ENCODE measurements around the gene PKM.
A peak's percentile ranks its signal among the peaks of the same experiment; 100 is the strongest.

Gene PKM

GRCh38 chr15:72184165-72184811, 46.7 kb downstream of the PKM start:
- H3K36me3 ChIP-seq (ENCODE audit: insufficient read depth, low read length), result no peaks in the 10 kb centered on the region
- no peak overlapping the region for H3K27ac ChIP-seq (ENCODE audit: low read depth, low read length)
- H3K9me3 ChIP-seq (ENCODE audit: insufficient read depth, low read depth, low read length), result no peaks in the 10 kb centered on the region
- WGBS, result 4% methylated on average over 33 of the region's 34 CpGs
- peaks cover 2% of the 10 kb centered on the region; the same call in 1 of the 2 replicates for H3K4me1 ChIP-seq (ENCODE audit: insufficient read depth, low read length)
- peak overlapping the region; percentile 56 for H3K4me3 ChIP-seq (ENCODE audit: low read length)
- peak overlapping the region; percentile 43; the same call in 1 of the 2 replicates for H3K9ac ChIP-seq (ENCODE audit: low read depth, low read length)
- H3K27me3 ChIP-seq (ENCODE audit: insufficient read depth, low read length), result peaks cover 29% of the 10 kb centered on the region

- H3K27me3 ChIP-seq (ENCODE audit: insufficient read depth, low read length), result peaks cover 29% of the 10 kb centered on the region
- peaks cover 2% of the 10 kb centered on the region; the same call in 1 of the 2 replicates for H3K4me1 ChIP-seq (ENCODE audit: insufficient read depth, low read length)
- H3K9ac ChIP-seq (ENCODE audit: low read depth, low read length), result peak overlapping the region; percentile 43; the same call in 1 of the 2 replicates
- WGBS, result 52% methylated on average over 12 of the region's 12 CpGs
- H3K36me3 ChIP-seq (ENCODE audit: insufficient read depth, low read length), result no peaks in the 10 kb centered on the region
- peak overlapping the region; percentile 56 for H3K4me3 ChIP-seq (ENCODE audit: low read length)
- no peak overlapping the region for H3K27ac ChIP-seq (ENCODE audit: low read depth, low read length)
- H3K9me3 ChIP-seq (ENCODE audit: insufficient read depth, low read depth, low read length), result no peaks in the 10 kb centered on the region
Observed at GRCh38 chr15:72183781-72184164, 47.2 kb downstream of the PKM start.

GRCh38 chr15:72182673-72183072, 48.3 kb downstream of the PKM start:
- Histone ChIP-seq H3K9ac (ENCODE audit: low read depth, low read length) (no peak overlapping the region), H3K36me3 (ENCODE audit: insufficient read depth, low read length) (no peaks in the 10 kb centered on the region), H3K27me3 (ENCODE audit: insufficient read depth, low read length) (peaks cover 29% of the 10 kb centered on the region), H3K4me3 (ENCODE audit: low read length) (no peak overlapping the region), H3K27ac (ENCODE audit: low read depth, low read length) (no peak overlapping the region), H3K9me3 (ENCODE audit: insufficient read depth, low read depth, low read length) (no peaks in the 10 kb centered on the region), H3K4me1 (ENCODE audit: insufficient read depth, low read length) (peaks cover 2% of the 10 kb centered on the region; the same call in 1 of the 2 replicates)
- WGBS, result 92% methylated on average over 3 of the region's 3 CpGs

GRCh38 chr15:72182244-72182643, 48.7 kb downstream of the PKM start:
- WGBS, result 95% methylated on average over 1 of the region's 3 CpGs
- Histone ChIP-seq H3K27ac (ENCODE audit: low read depth, low read length) (no peak overlapping the region), H3K4me3 (ENCODE audit: low read length) (no peak overlapping the region), H3K9me3 (ENCODE audit: insufficient read depth, low read depth, low read length) (no peaks in the 10 kb centered on the region), H3K36me3 (ENCODE audit: insufficient read depth, low read length) (no peaks in the 10 kb centered on the region), H3K9ac (ENCODE audit: low read depth, low read length) (no peak overlapping the region), H3K27me3 (ENCODE audit: insufficient read depth, low read length) (peaks cover 29% of the 10 kb centered on the region), H3K4me1 (ENCODE audit: insufficient read depth, low read length) (peaks cover 6% of the 10 kb centered on the region; the same call in 1 of the 2 replicates)

GRCh38 chr15:72180761-72181324, 50.1 kb downstream of the PKM start:
- Histone ChIP-seq H3K4me3 (ENCODE audit: low read length) (no peak overlapping the region), H3K27me3 (ENCODE audit: insufficient read depth, low read length) (peaks cover 27% of the 10 kb centered on the region), H3K27ac (ENCODE audit: low read depth, low read length) (no peak overlapping the region), H3K9me3 (ENCODE audit: insufficient read depth, low read depth, low read length) (no peaks in the 10 kb centered on the region), H3K4me1 (ENCODE audit: insufficient read depth, low read length) (peaks cover 7% of the 10 kb centered on the region; the same call in 1 of the 2 replicates), H3K36me3 (ENCODE audit: insufficient read depth, low read length) (no peaks in the 10 kb centered on the region), H3K9ac (ENCODE audit: low read depth, low read length) (no peak overlapping the region)
- WGBS, result 94% methylated on average over 5 of the region's 5 CpGs

- H3K4me3 ChIP-seq (ENCODE audit: low read length), result no peak overlapping the region
- H3K27me3 ChIP-seq (ENCODE audit: insufficient read depth, low read length), result peaks cover 20% of the 10 kb centered on the region
- no peaks in the 10 kb centered on the region for H3K9me3 ChIP-seq (ENCODE audit: insufficient read depth, low read depth, low read length)
- 85% methylated on average over 16 of the region's 16 CpGs for WGBS
- no peak overlapping the region for H3K9ac ChIP-seq (ENCODE audit: low read depth, low read length)
- no peaks in the 10 kb centered on the region for H3K36me3 ChIP-seq (ENCODE audit: insufficient read depth, low read length)
- H3K27ac ChIP-seq (ENCODE audit: low read depth, low read length), result no peak overlapping the region
- peaks cover 7% of the 10 kb centered on the region; the same call in 1 of the 2 replicates for H3K4me1 ChIP-seq (ENCODE audit: insufficient read depth, low read length)
Observed at GRCh38 chr15:72179950-72180581, 50.9 kb downstream of the PKM start.

GRCh38 chr15:72178976-72179585, 51.9 kb downstream of the PKM start:
- Histone ChIP-seq H3K9me3 (ENCODE audit: insufficient read depth, low read depth, low read length) (no peaks in the 10 kb centered on the region), H3K4me3 (ENCODE audit: low read length) (no peak overlapping the region), H3K27me3 (ENCODE audit: insufficient read depth, low read length) (peaks cover 11% of the 10 kb centered on the region), H3K36me3 (ENCODE audit: insufficient read depth, low read length) (no peaks in the 10 kb centered on the region), H3K27ac (ENCODE audit: low read depth, low read length) (no peak overlapping the region), H3K9ac (ENCODE audit: low read depth, low read length) (no peak overlapping the region), H3K4me1 (ENCODE audit: insufficient read depth, low read length) (0 out of 2 replicates have a peak, but pooled peaks cover 4% of the 10 kb centered on the region)
- 95% methylated on average over 11 of the region's 13 CpGs for WGBS

- no peaks in the 10 kb centered on the region for H3K36me3 ChIP-seq (ENCODE audit: insufficient read depth, low read length)
- 84% methylated on average over 3 of the region's 3 CpGs for WGBS
Observed at GRCh38 chr15:72176743-72177142, 54.2 kb downstream of the PKM start.

GRCh38 chr15:72176159-72176558, 54.8 kb downstream of the PKM start:
- Histone ChIP-seq H3K27me3 (ENCODE audit: insufficient read depth, low read length) (no peaks in the 10 kb centered on the region), H3K36me3 (ENCODE audit: insufficient read depth, low read length) (no peaks in the 10 kb centered on the region), H3K27ac (ENCODE audit: low read depth, low read length) (no peak overlapping the region), H3K9ac (ENCODE audit: low read depth, low read length) (no peak overlapping the region), H3K4me3 (ENCODE audit: low read length) (no peak overlapping the region), H3K4me1 (ENCODE audit: insufficient read depth, low read length) (0 out of 2 replicates have a peak, but pooled peaks cover 4% of the 10 kb centered on the region), H3K9me3 (ENCODE audit: insufficient read depth, low read depth, low read length) (no peaks in the 10 kb centered on the region)
- WGBS, result 90% methylated on average over 6 of the region's 6 CpGs

More at GRCh38 chr15:72176743-72177142, 54.2 kb downstream of the PKM start:
- Histone ChIP-seq H3K9ac (ENCODE audit: low read depth, low read length) (no peak overlapping the region), H3K4me1 (ENCODE audit: insufficient read depth, low read length) (0 out of 2 replicates have a peak, but pooled peaks cover 4% of the 10 kb centered on the region), H3K27ac (ENCODE audit: low read depth, low read length) (no peak overlapping the region), H3K4me3 (ENCODE audit: low read length) (no peak overlapping the region), H3K9me3 (ENCODE audit: insufficient read depth, low read depth, low read length) (no peaks in the 10 kb centered on the region), H3K27me3 (ENCODE audit: insufficient read depth, low read length) (no peaks in the 10 kb centered on the region)

GRCh38 chr15:72175186-72176044, 55.6 kb downstream of the PKM start:
- Histone ChIP-seq H3K9me3 (ENCODE audit: insufficient read depth, low read depth, low read length) (no peaks in the 10 kb centered on the region), H3K9ac (ENCODE audit: low read depth, low read length) (no peak overlapping the region), H3K27ac (ENCODE audit: low read depth, low read length) (no peak overlapping the region), H3K27me3 (ENCODE audit: insufficient read depth, low read length) (no peaks in the 10 kb centered on the region), H3K4me1 (ENCODE audit: insufficient read depth, low read length) (0 out of 2 replicates have a peak, but pooled peaks cover 4% of the 10 kb centered on the region), H3K36me3 (ENCODE audit: insufficient read depth, low read length) (no peaks in the 10 kb centered on the region), H3K4me3 (ENCODE audit: low read length) (no peak overlapping the region)
- WGBS, result 91% methylated on average over 15 of the region's 15 CpGs
